Activated T-cell treated with anti-CD3 and anti-CD28 coated beads, Interleukin-2, amount 50 U/mL, for 24 hours (primary cell): Measurements from ENCODE around the gene MPPED2.

Experiments
- DNase-seq: peaks from one replicate; pipeline ENCODE4 v3.0.0-alpha.2; 2020
- H3K27ac Mint-ChIP-seq: 2 replicates; pipeline ENCODE4 v1.8.0; 2020; ENCODE audit warnings: mild to moderate bottlenecking, mixed read lengths
- H3K27me3 Mint-ChIP-seq: 2 replicates; pipeline ENCODE4 v1.8.0; 2020; ENCODE audit warnings: mixed read lengths
- H3K36me3 Mint-ChIP-seq: 2 replicates; pipeline ENCODE4 v1.8.0; 2020; ENCODE audit warnings: low read depth, mixed read lengths
- H3K4me1 Mint-ChIP-seq: 2 replicates; pipeline ENCODE4 v1.8.0; 2020; ENCODE audit warnings: low read depth, mixed read lengths
- H3K4me3 Mint-ChIP-seq: 2 replicates; pipeline ENCODE4 v1.8.0; 2020; ENCODE audit warnings: mild to moderate bottlenecking, moderate library complexity, mixed read lengths
- H3K9me3 Mint-ChIP-seq: 2 replicates; pipeline ENCODE4 v1.8.0; 2020; ENCODE audit warnings: mixed read lengths

Gene MPPED2

DNA sequence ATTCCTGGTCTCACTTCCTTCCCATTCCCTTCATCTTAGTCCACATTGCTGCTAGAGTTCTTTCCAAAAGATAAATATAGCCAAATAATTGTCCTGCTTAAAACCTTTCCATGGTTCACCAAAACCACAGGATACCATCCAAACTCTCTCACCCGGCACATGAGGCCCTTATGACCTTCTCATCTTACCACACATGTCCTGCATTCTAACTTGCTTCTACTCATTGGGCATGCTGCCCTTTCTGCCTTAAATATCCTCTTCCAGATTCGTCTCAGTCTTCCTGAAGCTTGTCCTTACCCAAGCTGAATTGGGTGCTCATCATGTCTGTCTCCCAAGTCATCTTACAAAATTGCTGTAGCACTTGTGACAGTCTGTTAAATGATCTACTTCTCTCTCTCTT, 114.9 kb downstream of the MPPED2 start:
- H3K4me3 Mint-ChIP-seq = no peak overlapping the region
- H3K27ac Mint-ChIP-seq = no peak overlapping the region
- DNase-seq = no peak
- no peaks in the 10 kb centered on the region for H3K36me3 Mint-ChIP-seq
- H3K27me3 Mint-ChIP-seq = no peaks in the 10 kb centered on the region
- H3K4me1 Mint-ChIP-seq = no peaks in the 10 kb centered on the region
- no peaks in the 10 kb centered on the region for H3K9me3 Mint-ChIP-seq

DNA sequence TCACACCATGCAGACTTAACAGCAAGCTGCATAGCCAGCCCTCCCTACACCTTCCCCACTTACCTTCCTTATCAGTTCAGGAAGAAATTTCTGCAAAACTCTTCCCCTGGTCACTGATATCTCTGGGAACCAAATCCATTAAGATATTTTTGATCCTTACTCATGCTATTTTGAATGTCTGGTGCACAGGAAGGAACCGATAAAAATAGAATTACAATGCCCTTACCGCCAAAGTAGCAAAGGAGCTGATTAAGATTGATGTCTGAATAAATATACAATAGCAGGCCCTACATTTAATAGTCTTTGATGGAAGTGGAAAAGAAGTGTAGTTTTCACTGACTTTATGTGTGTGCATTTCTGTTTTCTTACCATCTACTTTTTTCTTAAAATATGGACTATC, 117.3 kb downstream of the MPPED2 start:
- DNase-seq = no peak
- Mint-ChIP-seq H3K9me3 (no peaks in the 10 kb centered on the region), H3K27ac (no peak overlapping the region), H3K4me1 (no peaks in the 10 kb centered on the region), H3K36me3 (no peaks in the 10 kb centered on the region), H3K27me3 (no peaks in the 10 kb centered on the region), H3K4me3 (no peak overlapping the region)

DNA sequence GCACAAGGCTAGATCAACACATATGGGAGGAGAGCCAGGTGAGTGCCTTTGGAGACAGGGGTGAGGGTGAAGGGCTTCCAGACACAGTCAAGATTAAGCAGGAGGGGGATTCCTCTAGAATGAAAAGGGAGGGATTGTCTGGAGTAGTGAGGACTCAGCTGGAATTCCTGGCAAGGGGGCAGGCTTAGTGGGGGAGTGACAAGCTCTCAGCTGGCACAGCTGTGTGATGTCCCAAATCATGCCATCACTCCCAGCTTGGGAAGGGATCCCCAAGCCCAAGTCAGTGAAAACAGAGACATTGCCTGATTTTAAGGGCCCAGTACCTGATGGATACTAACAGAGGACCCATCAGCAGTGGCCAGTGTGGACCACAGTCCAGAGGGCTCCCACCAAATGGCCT, 119.0 kb downstream of the MPPED2 start:
- DNase-seq = no peak
- H3K36me3 Mint-ChIP-seq = no peaks in the 10 kb centered on the region
- no peak overlapping the region for H3K4me3 Mint-ChIP-seq
- no peaks in the 10 kb centered on the region for H3K27me3 Mint-ChIP-seq
- H3K4me1 Mint-ChIP-seq = no peaks in the 10 kb centered on the region
- H3K9me3 Mint-ChIP-seq = no peaks in the 10 kb centered on the region
- H3K27ac Mint-ChIP-seq = no peak overlapping the region

DNA sequence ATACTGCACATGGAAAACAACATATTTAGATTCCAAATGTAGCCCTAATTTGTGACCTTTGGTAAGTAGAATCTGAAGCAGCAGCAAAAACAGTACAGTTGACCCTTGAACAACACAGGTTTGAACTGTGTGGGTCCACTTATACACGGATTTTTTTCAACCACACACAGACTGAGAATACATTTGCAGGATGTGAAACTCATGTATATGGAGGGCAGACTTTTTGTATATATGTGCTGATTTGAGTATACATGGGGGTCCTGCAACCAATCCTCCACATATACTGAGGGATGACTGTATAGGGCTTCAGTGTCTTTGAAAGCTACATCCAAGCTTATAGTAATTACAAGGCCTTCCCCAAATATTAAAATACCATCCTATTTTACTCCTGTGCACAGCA, 120.5 kb downstream of the MPPED2 start:
- H3K4me3 Mint-ChIP-seq = no peak overlapping the region
- no peaks in the 10 kb centered on the region for H3K27me3 Mint-ChIP-seq
- no peaks in the 10 kb centered on the region for H3K36me3 Mint-ChIP-seq
- H3K27ac Mint-ChIP-seq = no peak overlapping the region
- H3K9me3 Mint-ChIP-seq = no peaks in the 10 kb centered on the region
- no peaks in the 10 kb centered on the region for H3K4me1 Mint-ChIP-seq
- no peak for DNase-seq

DNA sequence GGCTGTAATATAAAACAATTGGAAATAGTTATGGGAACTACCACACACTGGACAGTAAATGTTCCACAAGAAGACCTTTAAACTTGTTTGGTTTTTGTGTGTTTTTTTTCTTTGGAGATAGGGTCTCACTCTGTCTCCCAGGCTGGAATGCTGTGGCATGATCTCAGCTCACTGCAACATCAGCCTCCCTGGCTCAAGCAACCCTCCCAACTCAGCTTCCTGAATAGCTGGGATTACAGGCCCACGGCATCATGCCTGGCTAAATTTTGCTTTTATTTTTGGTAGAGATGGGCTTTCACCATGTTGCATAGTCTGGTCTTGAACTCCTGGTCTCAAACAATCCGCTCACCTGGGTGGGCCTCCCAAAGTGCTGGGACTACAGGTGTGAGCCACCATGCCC, 121.0 kb downstream of the MPPED2 start:
- Mint-ChIP-seq H3K27me3 (no peaks in the 10 kb centered on the region), H3K4me3 (no peak overlapping the region), H3K27ac (no peak overlapping the region), H3K36me3 (no peaks in the 10 kb centered on the region), H3K9me3 (no peaks in the 10 kb centered on the region), H3K4me1 (no peaks in the 10 kb centered on the region)
- DNase-seq = no peak

DNA sequence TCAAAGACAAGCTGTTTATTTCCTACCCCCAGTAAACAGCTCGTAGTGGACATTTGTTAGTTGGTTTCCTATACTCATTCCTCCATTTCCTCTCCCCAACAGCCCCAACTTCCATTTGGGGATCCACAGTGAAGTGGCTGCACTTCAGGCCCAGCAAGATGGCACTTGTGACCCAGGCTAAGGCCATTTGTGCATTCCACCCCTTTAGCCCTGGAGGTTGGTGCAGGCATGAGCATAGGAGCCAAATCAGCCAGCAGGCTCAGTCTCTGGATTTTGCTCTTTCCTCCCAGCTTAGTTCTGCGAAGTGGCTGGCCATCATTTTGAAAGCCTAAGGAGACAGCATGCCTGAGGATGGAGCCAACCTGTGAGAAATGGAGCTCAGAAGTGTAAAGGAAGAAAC, 122.9 kb downstream of the MPPED2 start:
- Mint-ChIP-seq H3K4me3 (no peak overlapping the region), H3K27ac (no peak overlapping the region), H3K36me3 (no peaks in the 10 kb centered on the region), H3K9me3 (no peaks in the 10 kb centered on the region), H3K4me1 (no peaks in the 10 kb centered on the region), H3K27me3 (no peaks in the 10 kb centered on the region)
- DNase-seq = no peak

DNA sequence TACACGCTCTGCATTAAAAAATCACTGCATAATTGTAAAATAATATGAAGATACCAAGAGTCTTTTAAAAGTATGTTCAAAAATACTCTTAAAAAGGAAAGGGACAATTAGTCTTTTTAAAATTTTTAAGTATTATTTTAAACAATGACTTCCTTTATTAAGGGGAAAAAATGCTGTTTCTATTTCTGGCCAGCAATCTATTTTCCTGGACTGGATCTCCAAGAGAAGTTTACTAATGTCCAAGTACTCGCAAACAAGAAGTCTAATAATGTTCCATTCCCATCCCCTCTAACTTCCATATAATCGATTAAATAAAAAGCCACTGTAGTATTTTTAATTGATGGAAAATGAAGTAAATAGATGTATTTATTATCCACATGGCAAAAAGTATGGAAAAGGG, 123.7 kb downstream of the MPPED2 start:
- H3K27me3 Mint-ChIP-seq = no peaks in the 10 kb centered on the region
- no peaks in the 10 kb centered on the region for H3K4me1 Mint-ChIP-seq
- DNase-seq = no peak
- no peak overlapping the region for H3K27ac Mint-ChIP-seq
- H3K36me3 Mint-ChIP-seq = no peaks in the 10 kb centered on the region
- no peaks in the 10 kb centered on the region for H3K9me3 Mint-ChIP-seq
- no peak overlapping the region for H3K4me3 Mint-ChIP-seq

DNA sequence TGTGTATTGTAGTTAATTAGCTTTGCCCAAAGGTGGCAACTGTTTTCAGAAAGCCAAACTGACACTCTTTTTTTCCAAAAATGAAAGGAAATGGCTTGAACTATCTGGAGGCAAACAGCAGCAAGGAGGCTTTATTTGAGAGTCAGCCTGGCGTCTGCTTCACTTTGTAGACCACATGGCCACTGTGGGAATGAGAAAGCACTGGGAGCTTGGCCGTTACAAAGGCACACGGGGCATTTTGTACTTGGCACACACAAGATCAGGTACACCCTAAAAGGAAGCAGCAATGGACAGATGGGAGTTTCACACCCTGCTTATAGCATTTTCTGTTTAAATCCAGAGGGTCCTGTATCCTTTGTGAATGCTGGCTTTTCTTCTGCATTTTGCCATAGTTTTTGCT, 126.3 kb downstream of the MPPED2 start:
- Mint-ChIP-seq H3K27ac (no peak overlapping the region), H3K4me3 (no peak overlapping the region), H3K36me3 (no peaks in the 10 kb centered on the region), H3K27me3 (no peaks in the 10 kb centered on the region), H3K9me3 (no peaks in the 10 kb centered on the region), H3K4me1 (no peaks in the 10 kb centered on the region)
- no peak for DNase-seq

DNA sequence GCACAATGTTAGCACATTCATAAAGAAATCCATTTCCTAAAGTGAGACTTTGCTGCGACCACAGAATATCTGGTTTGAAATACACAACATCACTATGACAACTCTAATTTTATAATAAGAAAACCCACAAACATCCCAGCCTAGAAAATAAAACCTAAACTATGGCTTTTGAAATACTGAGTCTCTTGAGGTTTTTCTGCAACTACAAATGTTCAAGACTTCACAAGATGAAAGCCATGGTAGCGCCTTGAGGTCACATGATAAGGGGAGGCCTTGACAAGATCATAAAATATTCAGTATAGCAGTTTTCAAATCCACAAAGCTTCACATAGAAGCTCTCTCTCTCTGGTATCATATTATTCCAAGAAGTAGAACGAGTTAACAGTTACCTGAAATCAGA, 126.8 kb downstream of the MPPED2 start:
- Mint-ChIP-seq H3K36me3 (no peaks in the 10 kb centered on the region), H3K27ac (no peak overlapping the region), H3K9me3 (no peaks in the 10 kb centered on the region), H3K4me3 (no peak overlapping the region), H3K27me3 (no peaks in the 10 kb centered on the region), H3K4me1 (no peaks in the 10 kb centered on the region)
- no peak for DNase-seq

DNA sequence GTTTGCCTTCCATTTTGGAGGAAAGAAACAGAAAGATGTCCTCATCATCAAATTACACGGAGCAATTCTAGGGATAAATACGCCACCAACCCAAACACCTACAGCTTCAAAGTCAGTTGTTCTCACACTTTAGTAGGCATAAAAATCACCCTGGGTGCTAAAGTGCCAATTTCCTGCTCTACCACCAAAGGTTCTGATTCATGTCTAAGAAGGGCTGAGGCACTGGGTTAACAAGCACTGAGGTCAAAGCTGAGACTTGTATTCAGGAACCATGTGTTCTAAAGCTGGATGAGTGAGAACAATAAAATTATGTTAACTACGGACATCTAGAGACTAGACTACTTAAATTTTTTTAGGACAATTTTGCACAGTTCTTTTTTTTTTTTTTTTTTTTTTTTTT, 127.6 kb downstream of the MPPED2 start:
- Mint-ChIP-seq H3K27me3 (no peaks in the 10 kb centered on the region), H3K36me3 (no peaks in the 10 kb centered on the region), H3K4me3 (no peak overlapping the region), H3K9me3 (no peaks in the 10 kb centered on the region), H3K4me1 (no peaks in the 10 kb centered on the region), H3K27ac (no peak overlapping the region)
- DNase-seq = no peak

DNA sequence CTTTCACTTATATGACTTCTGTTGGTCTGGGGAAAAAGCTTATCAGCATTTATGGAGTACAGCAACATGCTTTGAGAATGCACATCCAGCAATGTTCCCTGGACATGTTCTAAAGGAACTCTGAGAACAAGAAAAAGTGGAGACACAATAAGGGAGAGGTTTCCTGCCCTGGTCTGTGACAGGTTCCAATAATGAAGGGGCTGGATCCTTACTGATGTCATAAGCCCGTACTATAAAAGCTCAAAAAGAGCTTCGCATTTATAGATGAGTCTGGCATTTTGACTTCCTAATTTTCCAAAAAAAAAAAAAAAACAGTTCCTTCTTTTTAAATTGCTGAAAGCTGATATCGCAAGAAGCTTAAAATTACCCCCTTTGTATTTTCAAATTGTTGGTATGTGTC, 129.1 kb downstream of the MPPED2 start:
- no peaks in the 10 kb centered on the region for H3K36me3 Mint-ChIP-seq
- no peak overlapping the region for H3K27ac Mint-ChIP-seq
- no peaks in the 10 kb centered on the region for H3K9me3 Mint-ChIP-seq
- no peaks in the 10 kb centered on the region for H3K4me1 Mint-ChIP-seq
- no peak for DNase-seq
- no peaks in the 10 kb centered on the region for H3K27me3 Mint-ChIP-seq
- H3K4me3 Mint-ChIP-seq = no peak overlapping the region

DNA sequence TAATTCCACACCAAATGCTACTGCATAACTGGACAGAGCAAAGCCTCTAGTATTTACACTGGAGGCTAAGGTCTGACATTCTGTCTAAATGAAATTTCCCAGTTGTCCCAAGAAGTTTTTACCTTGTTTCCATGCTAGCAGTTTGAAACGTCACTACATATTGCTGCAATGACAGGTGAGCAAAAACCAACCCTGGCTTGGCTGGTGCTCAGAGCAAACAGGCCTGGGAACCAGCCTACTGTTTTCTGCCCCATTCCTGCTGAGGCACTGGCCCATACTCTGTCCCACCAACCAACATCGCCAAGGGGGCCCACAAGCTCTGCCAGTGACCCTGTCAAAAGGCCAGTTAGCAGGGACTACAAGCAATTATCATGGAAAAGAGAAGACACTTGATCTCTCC, 131.1 kb downstream of the MPPED2 start:
- H3K27ac Mint-ChIP-seq = no peak overlapping the region
- H3K36me3 Mint-ChIP-seq = no peaks in the 10 kb centered on the region
- no peak for DNase-seq
- no peaks in the 10 kb centered on the region for H3K9me3 Mint-ChIP-seq
- no peak overlapping the region for H3K4me3 Mint-ChIP-seq
- H3K4me1 Mint-ChIP-seq = no peaks in the 10 kb centered on the region
- H3K27me3 Mint-ChIP-seq = no peaks in the 10 kb centered on the region

DNA sequence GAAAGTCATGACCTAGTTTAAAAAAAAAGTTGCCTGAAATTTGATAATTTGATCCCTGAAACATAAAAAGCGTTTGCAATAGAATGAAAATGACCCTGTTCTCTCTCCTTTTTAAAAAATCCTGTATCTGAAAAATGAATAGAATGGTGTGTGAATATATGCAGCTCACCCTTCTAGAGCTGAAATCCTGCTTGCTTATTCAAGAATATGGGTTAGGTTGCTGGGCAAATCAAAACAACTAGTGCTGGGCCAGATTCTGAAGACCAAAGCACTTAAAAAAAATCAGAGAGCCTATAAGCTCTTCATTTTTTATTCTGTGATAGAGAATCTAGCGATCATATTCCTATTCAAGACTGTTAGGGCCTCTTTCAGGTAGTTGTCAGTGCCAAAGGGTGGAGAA, 131.6 kb downstream of the MPPED2 start:
- Mint-ChIP-seq H3K27ac (no peak overlapping the region), H3K4me1 (no peaks in the 10 kb centered on the region), H3K27me3 (no peaks in the 10 kb centered on the region), H3K36me3 (no peaks in the 10 kb centered on the region), H3K4me3 (no peak overlapping the region), H3K9me3 (no peaks in the 10 kb centered on the region)
- no peak for DNase-seq

DNA sequence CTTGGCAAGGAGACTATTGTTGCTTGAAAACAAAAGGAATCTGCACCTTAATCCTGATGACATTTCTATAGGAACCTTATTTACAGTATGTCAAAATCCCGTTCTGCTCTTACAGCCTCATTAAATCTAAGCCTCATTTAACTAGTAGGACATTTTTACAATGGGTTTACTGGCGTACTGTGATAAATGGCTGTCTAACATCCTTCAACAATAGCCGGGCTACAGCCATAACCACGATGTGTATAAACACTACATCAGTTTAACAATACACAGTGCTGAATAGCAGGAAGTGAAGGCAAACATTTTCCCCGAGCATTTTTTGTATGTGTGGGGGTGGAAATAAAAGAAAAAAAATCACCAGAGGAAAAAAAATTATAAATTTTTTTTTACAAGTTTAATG, 132.0 kb downstream of the MPPED2 start:
- Mint-ChIP-seq H3K4me3 (no peak overlapping the region), H3K27ac (no peak overlapping the region), H3K36me3 (no peaks in the 10 kb centered on the region), H3K27me3 (no peaks in the 10 kb centered on the region), H3K4me1 (no peaks in the 10 kb centered on the region), H3K9me3 (no peaks in the 10 kb centered on the region)
- DNase-seq = no peak

DNA sequence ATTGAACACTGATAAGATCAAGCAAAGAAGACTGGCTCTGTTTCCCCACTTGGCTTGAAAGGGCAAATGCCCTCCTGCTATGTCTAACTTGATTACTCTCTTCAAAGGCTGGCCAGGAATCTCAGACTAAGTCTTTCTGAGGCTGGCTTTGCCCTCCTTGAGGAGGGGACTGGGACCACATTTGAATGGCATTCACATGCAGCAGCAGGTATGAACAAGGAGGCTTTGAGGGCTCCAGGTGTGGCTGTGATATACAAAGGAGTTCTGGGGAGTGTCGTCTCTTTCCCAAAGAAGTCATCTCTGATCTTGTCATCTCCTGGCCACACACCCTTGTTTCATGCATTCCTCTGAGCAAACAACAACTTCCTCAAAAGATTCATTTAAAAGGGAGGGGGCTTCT, 132.4 kb downstream of the MPPED2 start:
- H3K36me3 Mint-ChIP-seq = no peaks in the 10 kb centered on the region
- no peaks in the 10 kb centered on the region for H3K4me1 Mint-ChIP-seq
- no peaks in the 10 kb centered on the region for H3K9me3 Mint-ChIP-seq
- no peak for DNase-seq
- no peak overlapping the region for H3K27ac Mint-ChIP-seq
- H3K4me3 Mint-ChIP-seq = no peak overlapping the region
- no peaks in the 10 kb centered on the region for H3K27me3 Mint-ChIP-seq

DNA sequence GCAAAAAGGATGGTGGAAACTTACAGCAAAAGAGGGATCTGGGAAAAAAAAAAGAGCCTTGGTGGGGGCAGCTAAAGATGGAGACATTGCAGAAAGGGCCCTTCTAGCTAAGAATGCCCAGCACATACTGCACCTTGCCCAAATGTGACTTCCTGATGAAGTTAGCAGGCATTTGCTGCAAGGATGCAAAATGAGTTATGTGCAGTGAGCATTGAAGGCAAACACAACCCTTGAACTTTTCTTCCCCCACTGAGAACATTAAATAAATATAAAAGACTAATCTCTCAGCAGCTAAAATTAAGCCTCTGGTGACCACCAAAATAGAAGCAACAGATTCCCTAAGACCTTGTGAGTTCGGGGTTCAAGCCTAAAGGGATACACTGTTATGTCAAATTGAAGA, 133.3 kb downstream of the MPPED2 start:
- no peak overlapping the region for H3K4me3 Mint-ChIP-seq
- H3K27me3 Mint-ChIP-seq = no peaks in the 10 kb centered on the region
- H3K27ac Mint-ChIP-seq = no peak overlapping the region

More for the DNA sequence above, 133.3 kb downstream of the MPPED2 start:
- DNase-seq = no peak
- H3K36me3 Mint-ChIP-seq = no peaks in the 10 kb centered on the region
- H3K4me1 Mint-ChIP-seq = no peaks in the 10 kb centered on the region
- no peaks in the 10 kb centered on the region for H3K9me3 Mint-ChIP-seq
